NT2/D1 (cell line): Measurements from ENCODE around the gene GDF7.

Source experiments
- SUZ12 ChIP-seq: IDR thresholded peaks from 2 replicates; pipeline ENCODE4 v1.6.1; 2011; ENCODE audit not compliant: insufficient read length, insufficient read depth; ENCODE audit errors: extremely low read depth
- YY1 ChIP-seq: IDR thresholded peaks from 2 replicates; pipeline ENCODE4 v1.6.1; 2011; ENCODE audit not compliant: insufficient read length, insufficient read depth
- ZNF274 ChIP-seq: IDR thresholded peaks from 2 replicates; pipeline ENCODE4 v1.6.1; 2011; ENCODE audit warnings: mild to moderate bottlenecking, low read depth, low read length

DNA sequence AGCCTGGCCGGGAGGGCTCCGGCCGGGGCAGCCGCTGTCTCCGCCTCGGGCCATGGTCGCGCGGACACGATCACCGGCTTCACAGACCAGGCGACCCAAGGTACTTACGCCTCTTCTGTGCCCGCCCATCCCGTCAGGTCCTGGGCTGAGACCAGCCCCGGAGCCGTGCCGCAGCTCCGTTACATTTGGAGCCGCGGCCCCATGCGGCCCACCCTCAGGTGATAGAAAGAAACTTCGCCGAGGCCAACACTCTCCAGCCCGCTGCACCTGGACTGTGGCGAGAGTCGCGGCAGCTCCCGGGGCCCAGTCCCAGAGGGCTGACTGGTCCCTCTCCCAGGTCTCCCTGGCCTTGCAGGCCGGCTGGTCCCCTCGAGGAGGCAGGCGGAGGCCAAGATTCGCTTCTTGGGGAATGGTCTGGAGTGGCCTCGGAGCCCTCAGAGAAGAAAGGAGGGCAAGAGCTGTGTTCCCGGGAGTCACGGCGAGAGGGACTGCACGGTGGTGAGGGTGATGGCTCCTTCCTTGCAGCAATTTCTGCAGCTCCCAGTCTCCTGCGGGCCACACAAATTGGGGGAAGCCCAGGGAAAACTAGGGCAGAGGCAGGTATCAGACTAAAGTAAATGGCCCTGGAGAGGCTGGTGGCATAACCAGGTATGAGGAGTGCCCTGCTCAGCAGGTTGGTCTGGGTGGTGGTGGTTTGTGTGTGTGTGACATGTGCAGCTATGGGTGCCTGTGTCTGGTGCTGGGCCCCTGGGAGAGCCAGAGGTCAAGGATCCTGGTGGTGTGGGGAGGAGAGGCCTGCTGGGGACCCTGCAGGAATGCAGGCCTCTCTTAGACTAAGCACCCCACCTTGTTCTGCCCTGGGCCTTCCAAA lies 822 bp downstream of the GDF7 start:
- TF ChIP-seq YY1, result no peak
- no peak for TF ChIP-seq ZNF274
- no peak for TF ChIP-seq SUZ12
